Spleen (tissue), 11 donors: ENCODE results near the gene ADD3. TPM values are rescaled to one million over a fixed set of nuclear protein-coding genes. Genes with fewer than 3 reads are reported as not detected.
A peak's percentile ranks its signal among the peaks of the same experiment; 100 is the strongest.

ENCODE experiments used
- DNase-seq: peaks from one replicate; pipeline ENCODE4 v3.0.0-alpha.2; 2020
- H3K27ac ChIP-seq, 8 donors: fragments of 200-600 bp; sonication (generic) in 7 of 8; 1 replicate in 4 of 8; 2 replicates in 4 of 8; pipeline versions ENCODE4 v1.5.0 to v1.8.0; 2016 to 2021; ENCODE audit warnings: inconsistent platforms in 4 of 8, mild to moderate bottlenecking in 4 of 8, moderate library complexity in 1 of 8
- H3K27me3 ChIP-seq, 7 donors: fragments of 200-600 bp; sonication (generic) in 6 of 7; replicated peaks in 1 of 7; 1 replicate in 4 of 7; 2 replicates in 3 of 7; pipeline versions ENCODE4 v1.5.0 to v1.8.0; 2016 to 2021; ENCODE audit warnings: inconsistent platforms in 3 of 7, mild to moderate bottlenecking in 1 of 7
- H3K36me3 ChIP-seq, 6 donors: fragments of 200-600 bp; sonication (generic) in 5 of 6; 1 replicate in 4 of 6; 2 replicates in 2 of 6; pipeline versions ENCODE4 v1.5.0 to v1.8.0; 2016 to 2021; ENCODE audit warnings: inconsistent platforms in 2 of 6
- H3K4me1 ChIP-seq, 6 donors: fragments of 200-600 bp; sonication (generic) in 5 of 6; 1 replicate in 3 of 6; 2 replicates in 3 of 6; pipeline versions ENCODE4 v1.5.0 to v1.8.0; 2016 to 2021; ENCODE audit warnings: inconsistent platforms in 3 of 6
- H3K4me3 ChIP-seq, 8 donors: fragments of 200-600 bp; sonication (generic) in 7 of 8; 1 replicate in 4 of 8; 2 replicates in 4 of 8; pipeline versions ENCODE4 v1.5.0 to v1.8.0; 2016 to 2021; ENCODE audit warnings: inconsistent platforms in 4 of 8, mild to moderate bottlenecking in 4 of 8, moderate library complexity in 2 of 8
- H3K9me3 ChIP-seq, 8 donors: fragments of 200-600 bp; sonication (generic) in 7 of 8; 1 replicate in 4 of 8; 2 replicates in 4 of 8; pipeline versions ENCODE4 v1.5.0 to v1.8.0; 2016 to 2021; ENCODE audit warnings: inconsistent platforms in 4 of 8
- POLR2A ChIP-seq, 3 donors: fragments of 450-650 bp; IDR thresholded peaks; one replicate each; pipeline ENCODE4 v1.5.1; 2017; ENCODE audit warnings: antibody characterized with exemption in 3 of 3, mild to moderate bottlenecking in 1 of 3
- POLR2AphosphoS5 ChIP-seq, 3 donors: sonication (generic); formaldehyde crosslinking; IDR thresholded peaks; one replicate each; pipeline ENCODE4 v1.5.1; 2017; ENCODE audit warnings: antibody characterized with exemption in 3 of 3
- WGBS, 5 donors: extraction: QIAGEN DNeasy Blood & Tissue Kit in 3 of 5; methylation state at CpG; one replicate each; pipeline versions ENCODE4 v1.1.5 to v1.1.7; 2013 to 2018; 5-methylcytosine and 5-hydroxymethylcytosine counted together
- intact Hi-C: fragments of 100-400 bp; cut with DNase I; formaldehyde crosslinking; loops from one replicate; pipeline ENCODE4 v1.15.0; 2023; ENCODE audit warnings: low total_unique reads
- polyA plus RNA-seq, 3 donors: library from polyadenylated mRNA; stranded (reverse); fragments of 200-250 nt; gene quantifications; one replicate each; pipeline ENCODE4 v1.2.1, GENCODE V29; 2013
- total RNA-seq, 7 donors: library from RNA; depleted of rRNA in 3 of 7; stranded (reverse); fragments of >200 nt in 3 of 7; fragmentation: NEBNext Ultra II Directional in 4 of 7; extraction: Animal tissue kit (Norgen Biotek cat#: 25700) in 4 of 7; gene quantifications; one replicate each; pipeline versions ENCODE4 v1.1.0 to v1.2.1, GENCODE V29; 2016 to 2021
- TF ChIP-seq, protein P1 (sequence below), 11 experiments: fragments of 200-600 bp in 7 of 11; fragments of 450-650 bp in 4 of 11; sonication (generic) in 4 of 11; IDR thresholded peaks in 8 of 11; conservative IDR thresholded peaks in 3 of 11; 1 replicate in 7 of 11; 2 replicates in 4 of 11; pipeline versions ENCODE4 v1.4.0 to v1.8.0; 2016 to 2021; ENCODE audit warnings: antibody characterized with exemption in 11 of 11, inconsistent platforms in 4 of 11, mild to moderate bottlenecking in 1 of 11
- donor health status: healthy with polysubstance abuse.
- donor health status: DM: no; HTN: no; CAD: no; lungs with moderate emphysema.
- donor health status: DM: no; HTN: no; CAD: no.
- donor health status: Bipolar disorder and iron deficiency.
- donor health status: healthy.
- donor health status: DM: no; HTN: no; CAD: no.
- donor health status: DM: yes; HTN: yes; CAD: no.

Gene ADD3
- total and polyA plus RNA-seq, 10 donors = 35.0 to 155 (median 94.9) TPM

DNA sequence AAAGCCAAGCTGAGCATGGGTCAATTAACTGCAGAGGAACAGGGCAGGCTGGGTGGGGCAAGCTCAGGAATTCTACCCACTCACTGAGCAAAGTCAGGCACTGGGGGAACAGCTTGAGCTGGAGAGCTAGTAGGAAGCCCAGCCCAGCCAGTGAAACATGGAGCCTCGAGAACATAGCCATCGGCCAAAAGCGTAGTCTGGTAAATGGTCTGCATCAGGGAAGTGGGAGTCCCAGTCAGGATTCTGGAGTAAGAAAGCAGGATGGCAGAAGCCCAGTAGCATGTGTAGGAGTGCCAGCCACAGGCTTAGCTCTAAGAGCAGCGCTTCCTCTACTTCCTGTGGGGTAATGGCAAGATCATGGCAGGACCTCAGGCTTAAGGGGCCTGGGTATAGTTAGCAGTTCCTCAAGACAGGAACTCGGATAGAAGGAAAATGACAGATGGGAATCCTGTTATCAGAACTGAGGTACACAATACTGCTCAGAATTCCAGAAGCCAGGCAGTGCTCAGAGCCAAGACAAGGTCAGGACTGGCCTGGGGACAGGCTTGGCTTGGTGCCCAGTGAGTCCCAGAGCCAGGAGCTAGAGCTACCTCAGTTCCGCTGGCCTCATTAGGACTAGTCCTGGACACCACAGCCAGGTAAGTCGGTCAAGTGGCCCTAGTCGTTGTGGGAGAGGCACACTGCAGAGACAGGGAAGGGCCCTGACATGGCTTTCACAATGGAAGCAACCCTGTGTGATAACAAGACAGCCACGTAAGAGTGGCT, 134.3 kb downstream of the ADD3 start:
- Histone ChIP-seq H3K27me3 (peaks cover 0 to 4% (median 0%) of the 10 kb centered on the region in 7 donors), H3K36me3 (no peaks in the 10 kb centered on the region), H3K9me3 (no peaks in the 10 kb centered on the region), H3K4me3 (no peak overlapping the region), H3K4me1 (peaks cover 11 to 45% (median 20%) of the 10 kb centered on the region in 6 donors), H3K27ac (peak overlapping the region in 4 of 8 donors; percentile 7 to 74 (median 35))
- 55 to 76% (median 62%) methylated on average over 8 to 9 of the region's 9 CpGs for WGBS, 5 donors
- DNase-seq = no peak
- TF ChIP-seq POLR2A (IDR thresholded peaks at IDR 0.05) (no peak), POLR2AphosphoS5 (IDR thresholded peaks at IDR 0.05) (no peak)
- TF ChIP-seq, protein P1, sequence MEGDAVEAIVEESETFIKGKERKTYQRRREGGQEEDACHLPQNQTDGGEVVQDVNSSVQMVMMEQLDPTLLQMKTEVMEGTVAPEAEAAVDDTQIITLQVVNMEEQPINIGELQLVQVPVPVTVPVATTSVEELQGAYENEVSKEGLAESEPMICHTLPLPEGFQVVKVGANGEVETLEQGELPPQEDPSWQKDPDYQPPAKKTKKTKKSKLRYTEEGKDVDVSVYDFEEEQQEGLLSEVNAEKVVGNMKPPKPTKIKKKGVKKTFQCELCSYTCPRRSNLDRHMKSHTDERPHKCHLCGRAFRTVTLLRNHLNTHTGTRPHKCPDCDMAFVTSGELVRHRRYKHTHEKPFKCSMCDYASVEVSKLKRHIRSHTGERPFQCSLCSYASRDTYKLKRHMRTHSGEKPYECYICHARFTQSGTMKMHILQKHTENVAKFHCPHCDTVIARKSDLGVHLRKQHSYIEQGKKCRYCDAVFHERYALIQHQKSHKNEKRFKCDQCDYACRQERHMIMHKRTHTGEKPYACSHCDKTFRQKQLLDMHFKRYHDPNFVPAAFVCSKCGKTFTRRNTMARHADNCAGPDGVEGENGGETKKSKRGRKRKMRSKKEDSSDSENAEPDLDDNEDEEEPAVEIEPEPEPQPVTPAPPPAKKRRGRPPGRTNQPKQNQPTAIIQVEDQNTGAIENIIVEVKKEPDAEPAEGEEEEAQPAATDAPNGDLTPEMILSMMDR (IDR thresholded peaks at IDR 0.05 in 8 of 11, conservative IDR thresholded peaks at IDR 0.05 in 3 of 11) = no peak
- intact Hi-C loops = no loop called here

DNA sequence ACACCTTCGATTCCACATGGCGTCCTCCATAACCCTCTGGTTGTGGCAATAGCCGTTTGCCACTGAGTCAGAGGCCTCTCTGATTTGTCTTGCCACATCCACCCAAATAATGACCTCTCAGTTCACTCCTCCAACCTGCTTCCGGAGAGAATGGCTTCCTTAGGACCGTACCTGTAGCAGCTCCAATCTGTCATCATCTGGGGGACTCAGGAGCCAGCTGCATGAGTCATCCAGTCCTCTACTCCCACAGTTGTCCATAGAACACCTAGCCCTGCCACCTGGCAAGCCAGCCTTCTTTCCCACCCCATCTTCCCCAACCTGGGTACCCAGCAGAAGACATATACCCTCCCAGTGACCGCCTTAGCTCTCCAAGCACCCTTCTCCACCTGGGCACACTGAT, 135.2 kb downstream of the ADD3 start:
- no peak for DNase-seq
- Histone ChIP-seq H3K27ac (no peak overlapping the region), H3K27me3 (peaks cover 0 to 7% (median 0%) of the 10 kb centered on the region in 7 donors), H3K4me3 (no peak overlapping the region), H3K4me1 (peaks cover 2 to 36% (median 12%) of the 10 kb centered on the region in 6 donors), H3K9me3 (no peaks in the 10 kb centered on the region), H3K36me3 (no peaks in the 10 kb centered on the region)
- intact Hi-C loops = no loop called here
- WGBS, 5 donors = 89 to 95% (median 91%) methylated on average over 6 of the region's 6 CpGs
- TF ChIP-seq, protein P1 (IDR thresholded peaks at IDR 0.05 in 8 of 11, conservative IDR thresholded peaks at IDR 0.05 in 3 of 11) = no peak
- TF ChIP-seq POLR2A (IDR thresholded peaks at IDR 0.05) (no peak), POLR2AphosphoS5 (IDR thresholded peaks at IDR 0.05) (no peak)

DNA sequence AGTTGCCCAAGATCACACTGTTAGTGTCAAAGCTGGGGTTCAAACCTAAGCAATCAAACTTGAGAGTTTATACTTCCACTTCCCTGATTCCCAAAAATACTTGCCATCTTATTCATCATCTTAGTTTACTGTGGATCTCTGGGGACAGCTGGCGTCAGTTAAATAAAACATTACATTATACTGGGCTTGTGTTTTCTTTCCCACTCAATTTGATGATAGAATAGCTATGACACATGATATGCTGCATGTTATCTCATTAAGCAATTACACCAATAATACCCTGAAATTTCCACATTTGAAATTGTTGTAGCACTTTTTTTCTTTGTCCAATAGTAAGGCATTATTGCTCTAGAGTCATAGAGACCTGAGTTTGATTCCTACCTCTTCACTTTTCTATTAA, 136.7 kb downstream of the ADD3 start:
- no peaks in the 10 kb centered on the region for H3K36me3 ChIP-seq
- no peak for DNase-seq
- WGBS, 5 donors = 88 to 95% (median 91%) methylated on average over 1 of the region's 1 CpG
- no peaks in the 10 kb centered on the region for H3K9me3 ChIP-seq
- peaks cover 0 to 14% (median 0%) of the 10 kb centered on the region in 7 donors for H3K27me3 ChIP-seq
- no peak overlapping the region for H3K4me3 ChIP-seq
- peaks cover 0 to 27% (median 7%) of the 10 kb centered on the region in 6 donors for H3K4me1 ChIP-seq
- intact Hi-C loops = no loop called here
- TF ChIP-seq POLR2AphosphoS5 (IDR thresholded peaks at IDR 0.05) (no peak), POLR2A (IDR thresholded peaks at IDR 0.05) (no peak)
- TF ChIP-seq, protein P1 (IDR thresholded peaks at IDR 0.05 in 8 of 11, conservative IDR thresholded peaks at IDR 0.05 in 3 of 11) = no peak
- no peak overlapping the region for H3K27ac ChIP-seq

DNA sequence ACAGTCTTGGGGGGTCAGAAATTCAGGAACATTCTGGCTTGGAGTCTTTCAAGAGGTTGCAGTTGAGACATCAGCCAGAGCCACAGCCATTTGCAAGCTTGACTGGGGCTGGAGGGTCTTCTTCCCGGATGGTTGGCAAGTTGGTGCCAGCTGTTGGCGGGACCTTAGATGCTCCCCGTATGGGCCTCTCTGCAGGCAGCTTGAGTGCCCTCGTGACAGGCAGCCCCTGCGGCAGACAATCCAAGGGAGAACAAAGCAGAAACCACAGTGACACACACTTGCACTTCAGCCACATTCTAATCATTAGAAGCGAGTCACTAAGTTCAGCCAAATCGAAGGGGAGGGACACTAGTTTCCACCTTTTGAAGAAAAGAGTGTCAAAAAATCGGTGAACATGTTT, 140.2 kb downstream of the ADD3 start:
- Histone ChIP-seq H3K36me3 (no peaks in the 10 kb centered on the region), H3K4me3 (no peak overlapping the region), H3K27ac (no peak overlapping the region), H3K9me3 (no peaks in the 10 kb centered on the region), H3K27me3 (peaks cover 0 to 49% (median 10%) of the 10 kb centered on the region in 7 donors), H3K4me1 (peaks cover 0 to 15% (median 0%) of the 10 kb centered on the region in 6 donors)
- WGBS, 5 donors = 37 to 57% (median 55%) methylated on average over 8 of the region's 8 CpGs
- intact Hi-C loops = no loop called here
- TF ChIP-seq POLR2A (IDR thresholded peaks at IDR 0.05) = no peak
- TF ChIP-seq, protein P1 (IDR thresholded peaks at IDR 0.05 in 8 of 11, conservative IDR thresholded peaks at IDR 0.05 in 3 of 11) = no peak
- TF ChIP-seq POLR2AphosphoS5 (IDR thresholded peaks at IDR 0.05) = no peak
- DNase-seq = no peak
